ENCODE results near the gene ACMSD.

The ACMSD gene

DNA sequence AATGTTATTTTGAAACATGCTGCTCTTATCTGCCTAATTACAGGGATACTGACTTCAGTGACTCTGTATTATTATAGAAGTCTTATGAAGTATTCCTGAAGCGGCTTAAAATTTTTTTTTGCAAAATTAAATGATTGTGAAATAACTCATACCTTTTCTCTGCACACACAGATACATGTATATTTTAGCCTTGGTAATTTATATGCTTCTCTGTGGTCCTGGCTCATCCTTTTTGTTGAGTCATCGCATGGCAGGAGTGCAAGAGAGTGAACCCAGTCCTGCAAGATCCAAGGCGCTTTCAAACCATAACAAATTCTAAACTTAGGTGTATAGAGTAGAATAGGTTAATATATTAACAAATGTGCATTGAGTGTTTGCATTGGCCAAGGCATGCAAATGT is 88.8 kb downstream of the ACMSD start:
- Histone ChIP-seq H3K4me1 (ENCODE audit: insufficient read depth, low read length) (peaks cover 31% of the 10 kb centered on the region), H3K36me3 (ENCODE audit: insufficient read depth, low read length) (no peaks in the 10 kb centered on the region), H3K9me3 (ENCODE audit: low read length) (no peaks in the 10 kb centered on the region), H3K27ac (ENCODE audit: low read depth, low read length) (peak overlapping the region; percentile 19), H3K4me3 (ENCODE audit: low read depth in 1 of 2, low read length in 2 of 2) (no peak overlapping the region), H3K9ac (ENCODE audit: low read length) (no peak overlapping the region), H3K27me3 (ENCODE audit: control insufficient read depth in 1 of 2, insufficient read depth in 2 of 2, low read length in 2 of 2) (no peaks in the 10 kb centered on the region)

- Histone ChIP-seq H3K4me1 (ENCODE audit: insufficient read depth, low read length) (peaks cover 51% of the 10 kb centered on the region), H3K27ac (ENCODE audit: low read depth, low read length) (no peak overlapping the region), H3K9ac (ENCODE audit: low read length) (no peak overlapping the region), H3K4me3 (ENCODE audit: low read depth in 1 of 2, low read length in 2 of 2) (no peak overlapping the region), H3K27me3 (ENCODE audit: control insufficient read depth in 1 of 2, insufficient read depth in 2 of 2, low read length in 2 of 2) (no peaks in the 10 kb centered on the region), H3K9me3 (ENCODE audit: low read length) (no peaks in the 10 kb centered on the region), H3K36me3 (ENCODE audit: insufficient read depth, low read length) (peaks cover 4% of the 10 kb centered on the region)
Measured at GRCh38 chr2:134932864-134933526, 94.6 kb downstream of the ACMSD start.

- Histone ChIP-seq H3K36me3 (ENCODE audit: insufficient read depth, low read length) (peaks cover 4% of the 10 kb centered on the region), H3K27ac (ENCODE audit: low read depth, low read length) (no peak overlapping the region), H3K4me1 (ENCODE audit: insufficient read depth, low read length) (peaks cover 51% of the 10 kb centered on the region), H3K4me3 (ENCODE audit: low read depth in 1 of 2, low read length in 2 of 2) (no peak overlapping the region), H3K9me3 (ENCODE audit: low read length) (no peaks in the 10 kb centered on the region), H3K9ac (ENCODE audit: low read length) (no peak overlapping the region), H3K27me3 (ENCODE audit: control insufficient read depth in 1 of 2, insufficient read depth in 2 of 2, low read length in 2 of 2) (no peaks in the 10 kb centered on the region)
Measured at GRCh38 chr2:134933732-134934131, 95.3 kb downstream of the ACMSD start.

- no peak overlapping the region for H3K9ac ChIP-seq (ENCODE audit: low read length)
Measured at GRCh38 chr2:134934150-134934549, 95.7 kb downstream of the ACMSD start.

GRCh38 chr2:134934641-134935040 is 96.2 kb downstream of the ACMSD start:
- Histone ChIP-seq H3K4me1 (ENCODE audit: insufficient read depth, low read length) (peaks cover 50% of the 10 kb centered on the region), H3K27me3 (ENCODE audit: control insufficient read depth in 1 of 2, insufficient read depth in 2 of 2, low read length in 2 of 2) (no peaks in the 10 kb centered on the region), H3K27ac (ENCODE audit: low read depth, low read length) (no peak overlapping the region), H3K9ac (ENCODE audit: low read length) (no peak overlapping the region), H3K36me3 (ENCODE audit: insufficient read depth, low read length) (peaks cover 6% of the 10 kb centered on the region), H3K4me3 (ENCODE audit: low read depth in 1 of 2, low read length in 2 of 2) (no peak overlapping the region), H3K9me3 (ENCODE audit: low read length) (no peaks in the 10 kb centered on the region)

More at GRCh38 chr2:134934150-134934549, 95.7 kb downstream of the ACMSD start:
- H3K27me3 ChIP-seq (ENCODE audit: control insufficient read depth in 1 of 2, insufficient read depth in 2 of 2, low read length in 2 of 2) = no peaks in the 10 kb centered on the region
- no peak overlapping the region for H3K4me3 ChIP-seq (ENCODE audit: low read depth in 1 of 2, low read length in 2 of 2)
- H3K36me3 ChIP-seq (ENCODE audit: insufficient read depth, low read length) = peaks cover 4% of the 10 kb centered on the region
- H3K9me3 ChIP-seq (ENCODE audit: low read length) = no peaks in the 10 kb centered on the region
- H3K27ac ChIP-seq (ENCODE audit: low read depth, low read length) = no peak overlapping the region
- H3K4me1 ChIP-seq (ENCODE audit: insufficient read depth, low read length) = peaks cover 51% of the 10 kb centered on the region

- no peak overlapping the region for H3K27ac ChIP-seq (ENCODE audit: low read depth, low read length)
Measured at GRCh38 chr2:134936691-134937090, 98.3 kb downstream of the ACMSD start.

GRCh38 chr2:134943540-134943939 is 105.1 kb downstream of the ACMSD start:
- peaks cover 31% of the 10 kb centered on the region for H3K36me3 ChIP-seq (ENCODE audit: insufficient read depth, low read length)
- H3K4me1 ChIP-seq (ENCODE audit: insufficient read depth, low read length) = no peaks in the 10 kb centered on the region
- H3K9me3 ChIP-seq (ENCODE audit: low read length) = no peaks in the 10 kb centered on the region
- no peak overlapping the region for H3K9ac ChIP-seq (ENCODE audit: low read length)
- H3K27ac ChIP-seq (ENCODE audit: low read depth, low read length) = no peak overlapping the region
- H3K4me3 ChIP-seq (ENCODE audit: low read depth in 1 of 2, low read length in 2 of 2) = no peak overlapping the region
- H3K27me3 ChIP-seq (ENCODE audit: control insufficient read depth in 1 of 2, insufficient read depth in 2 of 2, low read length in 2 of 2) = no peaks in the 10 kb centered on the region

More at GRCh38 chr2:134936691-134937090, 98.3 kb downstream of the ACMSD start:
- Histone ChIP-seq H3K4me1 (ENCODE audit: insufficient read depth, low read length) (peaks cover 41% of the 10 kb centered on the region), H3K36me3 (ENCODE audit: insufficient read depth, low read length) (peaks cover 21% of the 10 kb centered on the region), H3K27me3 (ENCODE audit: control insufficient read depth in 1 of 2, insufficient read depth in 2 of 2, low read length in 2 of 2) (no peaks in the 10 kb centered on the region), H3K4me3 (ENCODE audit: low read depth in 1 of 2, low read length in 2 of 2) (no peak overlapping the region), H3K9me3 (ENCODE audit: low read length) (no peaks in the 10 kb centered on the region), H3K9ac (ENCODE audit: low read length) (no peak overlapping the region)

DNA sequence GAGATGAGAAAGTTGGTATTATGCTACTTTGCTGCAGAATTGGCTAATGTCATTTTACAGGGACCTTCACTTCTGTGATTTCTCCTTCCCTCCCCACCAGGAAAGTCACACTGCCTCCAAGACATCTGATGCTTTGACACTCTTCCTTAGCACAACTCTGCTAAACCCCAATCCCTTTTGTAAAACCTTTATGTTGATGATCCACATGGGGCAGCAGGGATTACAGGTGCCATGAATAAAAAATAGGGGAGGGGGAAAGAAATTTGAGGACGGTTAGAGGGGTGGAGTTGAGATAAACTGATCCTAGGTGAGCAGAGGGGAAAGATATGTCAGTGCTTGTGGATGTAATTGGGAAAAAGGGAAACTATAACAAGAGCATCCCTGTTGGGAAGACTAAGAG is 106.6 kb downstream of the ACMSD start:
- Histone ChIP-seq H3K9me3 (ENCODE audit: low read length) (no peaks in the 10 kb centered on the region), H3K4me1 (ENCODE audit: insufficient read depth, low read length) (no peaks in the 10 kb centered on the region), H3K4me3 (ENCODE audit: low read depth in 1 of 2, low read length in 2 of 2) (no peak overlapping the region), H3K36me3 (ENCODE audit: insufficient read depth, low read length) (peaks cover 35% of the 10 kb centered on the region), H3K9ac (ENCODE audit: low read length) (no peak overlapping the region), H3K27ac (ENCODE audit: low read depth, low read length) (no peak overlapping the region), H3K27me3 (ENCODE audit: control insufficient read depth in 1 of 2, insufficient read depth in 2 of 2, low read length in 2 of 2) (no peaks in the 10 kb centered on the region)

GRCh38 chr2:134946073-134946472 is 107.7 kb downstream of the ACMSD start:
- Histone ChIP-seq H3K27ac (ENCODE audit: low read depth, low read length) (no peak overlapping the region), H3K36me3 (ENCODE audit: insufficient read depth, low read length) (peaks cover 26% of the 10 kb centered on the region), H3K27me3 (ENCODE audit: control insufficient read depth in 1 of 2, insufficient read depth in 2 of 2, low read length in 2 of 2) (no peaks in the 10 kb centered on the region), H3K9me3 (ENCODE audit: low read length) (no peaks in the 10 kb centered on the region), H3K9ac (ENCODE audit: low read length) (no peak overlapping the region), H3K4me3 (ENCODE audit: low read depth in 1 of 2, low read length in 2 of 2) (no peak overlapping the region), H3K4me1 (ENCODE audit: insufficient read depth, low read length) (no peaks in the 10 kb centered on the region)

- H3K27me3 ChIP-seq (ENCODE audit: control insufficient read depth in 1 of 2, insufficient read depth in 2 of 2, low read length in 2 of 2) = no peaks in the 10 kb centered on the region
- H3K4me1 ChIP-seq (ENCODE audit: insufficient read depth, low read length) = no peaks in the 10 kb centered on the region
- no peak overlapping the region for H3K9ac ChIP-seq (ENCODE audit: low read length)
- H3K9me3 ChIP-seq (ENCODE audit: low read length) = no peaks in the 10 kb centered on the region
- no peak overlapping the region for H3K4me3 ChIP-seq (ENCODE audit: low read depth in 1 of 2, low read length in 2 of 2)
- H3K27ac ChIP-seq (ENCODE audit: low read depth, low read length) = no peak overlapping the region
- peaks cover 47% of the 10 kb centered on the region for H3K36me3 ChIP-seq (ENCODE audit: insufficient read depth, low read length)
Measured at GRCh38 chr2:134949981-134950708, 111.7 kb downstream of the ACMSD start.

DNA sequence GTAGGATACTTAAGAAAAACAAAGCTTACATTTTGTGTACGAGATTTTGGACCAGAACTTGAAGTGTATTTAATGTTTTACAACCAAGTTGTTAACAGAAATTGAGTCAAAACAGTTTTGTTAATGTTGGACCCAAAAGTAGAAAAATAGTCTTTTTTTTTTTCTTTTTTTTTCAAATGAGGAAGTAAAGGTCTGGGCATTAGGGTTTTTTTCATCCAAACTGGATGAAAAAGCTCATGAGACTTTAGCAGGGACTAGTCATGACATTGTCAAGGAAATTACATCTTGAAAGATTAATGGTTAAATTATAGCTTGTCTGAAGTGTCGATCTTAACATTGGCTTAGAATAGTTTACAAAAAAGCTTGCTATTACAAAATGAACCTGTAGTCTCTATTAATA is 112.5 kb downstream of the ACMSD start:
- no peak overlapping the region for H3K27ac ChIP-seq (ENCODE audit: low read depth, low read length)
- H3K4me1 ChIP-seq (ENCODE audit: insufficient read depth, low read length) = no peaks in the 10 kb centered on the region
- peaks cover 50% of the 10 kb centered on the region for H3K36me3 ChIP-seq (ENCODE audit: insufficient read depth, low read length)

More for the DNA sequence above, 112.5 kb downstream of the ACMSD start:
- no peak overlapping the region for H3K9ac ChIP-seq (ENCODE audit: low read length)
- no peaks in the 10 kb centered on the region for H3K9me3 ChIP-seq (ENCODE audit: low read length)
- H3K4me3 ChIP-seq (ENCODE audit: low read depth in 1 of 2, low read length in 2 of 2) = no peak overlapping the region
- H3K27me3 ChIP-seq (ENCODE audit: control insufficient read depth in 1 of 2, insufficient read depth in 2 of 2, low read length in 2 of 2) = no peaks in the 10 kb centered on the region
